Panc1 (cell line): ENCODE results near the gene CFDP1. TPM values are rescaled to one million over a fixed set of nuclear protein-coding genes. Genes with fewer than 3 reads are reported as not detected.

ENCODE experiments used
- ATAC-seq: fragments of 200-7000 bp; cut with Tn5 transposase; 2 replicates; pipeline ENCODE4 v1.9.1; 2020; ENCODE audit warnings: mild to moderate bottlenecking, moderate library complexity
- BruUV-seq: library from RNA; stranded (reverse); fragments of 400-500 nt; replicated peaks from 2 replicates; lab custom pipeline; 2021; lab: Mats Ljungman, UMichigan
- CTCF ChIA-PET: fragments of 300-600 bp; sonication (Branson Sonifier 250); formaldehyde crosslinking; loops from one replicate; lab custom pipeline; 2022; ENCODE audit warnings: antibody characterized with exemption; lab: Charles Lee
- POLR2A ChIA-PET: fragments of 300-600 bp; sonication (Branson Sonifier 250); formaldehyde crosslinking; loops from one replicate; lab custom pipeline; 2022; ENCODE audit warnings: antibody characterized with exemption; lab: Charles Lee
- DNase-seq: peaks from one replicate; pipeline ENCODE4 v3.0.0-alpha.2; 2010; ENCODE audit warnings: low read depth, low spot score
- H3K27ac ChIP-seq: 2 replicates; pipeline ENCODE4 v1.5.1; 2011; ENCODE audit warnings: mild to moderate bottlenecking, low read length, inconsistent platforms
- H3K27me3 ChIP-seq: fragments of 200-500 bp; sonication (Bioruptor generic); 2 replicates; pipeline ENCODE4 v1.6.0; 2014; ENCODE audit warnings: low read length, inconsistent platforms; ENCODE audit not compliant: control insufficient read depth, insufficient read depth
- H3K36me3 ChIP-seq: fragments of 200-500 bp; sonication (Bioruptor generic); 2 replicates; pipeline ENCODE4 v1.5.1; 2014; ENCODE audit warnings: inconsistent platforms, mild to moderate bottlenecking, low read length, moderate library complexity; ENCODE audit not compliant: control insufficient read depth, insufficient read depth
- H3K4me1 ChIP-seq: 2 replicates; pipeline ENCODE4 v1.5.1; 2011; ENCODE audit warnings: inconsistent platforms, mild to moderate bottlenecking, low read length, moderate library complexity; ENCODE audit not compliant: control insufficient read depth, insufficient read depth
- H3K4me3 ChIP-seq, 2 experiments: 2 replicates each; pipeline ENCODE4 v1.5.1; 2011 to 2012; ENCODE audit warnings: low read depth in 2 of 2, low read length in 2 of 2, mild to moderate bottlenecking in 2 of 2, inconsistent platforms in 1 of 2, moderate library complexity in 1 of 2
- H3K9me3 ChIP-seq: fragments of 200-500 bp; sonication (Bioruptor generic); 2 replicates; pipeline ENCODE4 v1.5.1; 2014; ENCODE audit warnings: low read depth, mild to moderate bottlenecking, inconsistent platforms, low read length, moderate library complexity; ENCODE audit not compliant: control insufficient read depth, insufficient read depth
- CTCF ChIP-seq: fragments of 450-650 bp; IDR thresholded peaks from 2 replicates; pipeline ENCODE4 v1.5.1; 2017; ENCODE audit warnings: mild to moderate bottlenecking
- POLR2AphosphoS5 ChIP-seq: IDR thresholded peaks from 2 replicates; pipeline ENCODE4 v1.6.1; 2012; ENCODE audit warnings: mild to moderate bottlenecking, low read depth, low read length, moderate library complexity
- SIN3A ChIP-seq: IDR thresholded peaks from 2 replicates; pipeline ENCODE4 v1.6.1; 2012; ENCODE audit warnings: low read depth, mild to moderate bottlenecking, low read length, moderate library complexity, borderline replicate concordance; ENCODE audit not compliant: insufficient read depth
- TCF7L2 ChIP-seq: IDR thresholded peaks from 2 replicates; pipeline ENCODE4 v1.6.1; 2011; ENCODE audit warnings: mild to moderate bottlenecking, low read depth, low read length, inconsistent platforms
- in situ Hi-C: cut with HindIII; loops from 2 replicates; pipeline ENCODE4 v1.10.0; 2016; ENCODE audit warnings: low sequenced_read_pairs, low pct_unique_long_range_greater_than_20kb
- intact Hi-C: fragments of 100-400 bp; cut with micrococcal nuclease; formaldehyde crosslinking; loops from one replicate; pipeline ENCODE4 v1.10.0; 2022; ENCODE audit not compliant: unreplicated experiment
- total RNA-seq: library from RNA; stranded (reverse); gene quantifications from one replicate; pipeline ENCODE4 v1.2.1, GENCODE V29; 2021; ENCODE audit not compliant: unreplicated experiment

The CFDP1 gene
- total RNA-seq, 1 experiment from 2014 or later: 25.7 TPM

DNA sequence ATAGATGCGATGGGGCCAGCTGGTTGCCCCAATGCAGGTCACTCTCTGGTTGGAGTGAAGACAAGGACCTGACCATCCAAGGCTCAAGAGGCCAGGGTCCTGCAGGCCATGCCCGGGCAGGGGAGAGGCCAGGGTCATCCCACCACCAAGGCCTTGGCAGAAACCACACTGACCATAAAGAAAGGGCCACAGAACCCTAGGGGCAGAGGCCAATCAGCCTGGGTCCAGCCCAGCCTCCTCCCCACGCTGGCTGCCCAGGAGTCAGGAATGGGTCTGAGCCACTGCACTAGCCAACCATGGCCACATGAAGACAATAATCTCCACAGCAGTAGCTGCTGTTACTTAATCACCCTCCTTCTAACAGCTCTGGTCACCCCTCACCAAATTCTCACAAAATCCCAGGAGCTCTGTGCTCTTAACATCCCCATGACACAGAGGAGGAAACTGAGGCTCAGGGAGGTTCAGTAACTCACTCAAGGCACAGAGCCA lies 171.7 kb downstream of the CFDP1 start:
- intact Hi-C loops: no loop called here

GRCh38 chr16:75260851-75261589 lies 172.3 kb downstream of the CFDP1 start:
- H3K4me1 ChIP-seq: peaks cover 52% of the 10 kb centered on the region

More for the DNA sequence above, 171.7 kb downstream of the CFDP1 start:
- no peak overlapping the region for H3K4me3 ChIP-seq
- ChIA-PET CTCF (interaction anchor here (0.7 kb wide), 1 partner anchor 124 kb away, joined by 3 read pairs; no protein-coding TSS in a partner anchor), POLR2A (no interaction called here)
- no peak overlapping the region for H3K27ac ChIP-seq
- H3K4me1 ChIP-seq: peaks cover 49% of the 10 kb centered on the region
- H3K27me3 ChIP-seq: no peaks in the 10 kb centered on the region
- no TSS peak for BruUV-seq
- DNase-seq (no peak), ATAC-seq (no peak)
- H3K36me3 ChIP-seq: no peaks in the 10 kb centered on the region; the same call in 1 of the 2 replicates
- TF ChIP-seq TCF7L2: no peak
- no peak for TF ChIP-seq SIN3A
- no peak for TF ChIP-seq CTCF
- in situ Hi-C loops: no loop called here
- no peaks in the 10 kb centered on the region for H3K9me3 ChIP-seq

DNA sequence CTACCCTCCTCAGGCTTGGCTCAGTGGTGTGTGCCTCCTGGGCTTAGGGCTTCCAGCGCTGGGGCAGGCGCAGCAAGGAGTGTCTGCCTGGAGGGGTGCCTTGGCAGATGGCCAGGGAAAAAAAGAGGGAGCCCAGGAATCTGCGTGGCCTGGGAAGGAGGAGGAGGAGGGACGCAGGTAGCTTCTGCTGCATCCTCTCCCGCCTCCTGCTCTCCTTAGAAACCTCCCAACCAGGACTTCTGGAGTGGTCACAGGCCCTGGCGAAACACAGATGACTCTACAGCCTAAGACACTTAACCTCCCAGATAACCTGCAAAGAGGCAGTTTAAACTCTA lies 174.5 kb downstream of the CFDP1 start:
- in situ Hi-C loops (no loop called here), intact Hi-C loops (no loop called here)
- no TSS peak for BruUV-seq
- ChIA-PET POLR2A (no interaction called here), CTCF (no interaction called here)
- H3K4me3 ChIP-seq: no peak overlapping the region
- ATAC-seq (no peak), DNase-seq (no peak)
- no peaks in the 10 kb centered on the region for H3K9me3 ChIP-seq
- peaks cover 62% of the 10 kb centered on the region for H3K4me1 ChIP-seq
- H3K36me3 ChIP-seq: no peaks in the 10 kb centered on the region
- H3K27me3 ChIP-seq: no peaks in the 10 kb centered on the region
- peak overlapping the region; percentile 34 for H3K27ac ChIP-seq
- no peak for TF ChIP-seq TCF7L2
- no peak for TF ChIP-seq CTCF
- TF ChIP-seq POLR2AphosphoS5: no peak

More at GRCh38 chr16:75260851-75261589, 172.3 kb downstream of the CFDP1 start:
- no peaks in the 10 kb centered on the region for H3K9me3 ChIP-seq
- in situ Hi-C loops: no loop called here
- DNase-seq: no peak
- ChIA-PET POLR2A (no interaction called here), CTCF (no interaction called here)
- no peak for ATAC-seq
- H3K4me3 ChIP-seq: no peak overlapping the region
- intact Hi-C loops: no loop called here
- H3K27me3 ChIP-seq: no peaks in the 10 kb centered on the region
- no peaks in the 10 kb centered on the region; the same call in 1 of the 2 replicates for H3K36me3 ChIP-seq
- no TSS peak for BruUV-seq
- H3K27ac ChIP-seq: no peak overlapping the region
- TF ChIP-seq TCF7L2: no peak
